C4-2B (cell line): Measurements from ENCODE around the gene AHDC1.

Source experiments
- ZFX ChIP-seq: fragments of 450-650 bp; IDR thresholded peaks from 2 replicates; pipeline ENCODE4 v1.6.1; 2017
- TF ChIP-seq, protein P1 (sequence below): fragments of 450-650 bp; conservative IDR thresholded peaks from 2 replicates; pipeline ENCODE4 v1.5.1; 2017; ENCODE audit warnings: mild to moderate bottlenecking

DNA sequence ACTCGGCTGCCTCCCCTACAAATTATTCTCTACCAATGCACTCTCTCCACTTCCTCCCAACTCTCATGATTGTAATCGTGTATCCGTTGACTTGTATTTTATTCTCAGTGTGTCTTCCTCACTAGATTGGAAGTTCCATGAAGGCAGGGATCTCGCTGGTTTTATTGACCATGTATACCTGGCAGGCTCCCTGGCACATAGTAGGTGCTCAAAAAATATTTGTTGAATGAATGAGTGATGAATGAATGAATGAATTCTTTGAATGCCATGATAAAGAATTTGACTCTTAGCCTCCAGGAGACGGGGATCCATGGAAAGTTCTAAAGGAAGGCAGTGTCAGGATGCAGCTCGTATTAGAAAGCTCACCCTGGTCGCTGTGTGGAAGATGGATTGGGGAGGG, 85.1 kb downstream of the AHDC1 start:
- TF ChIP-seq, protein P1, sequence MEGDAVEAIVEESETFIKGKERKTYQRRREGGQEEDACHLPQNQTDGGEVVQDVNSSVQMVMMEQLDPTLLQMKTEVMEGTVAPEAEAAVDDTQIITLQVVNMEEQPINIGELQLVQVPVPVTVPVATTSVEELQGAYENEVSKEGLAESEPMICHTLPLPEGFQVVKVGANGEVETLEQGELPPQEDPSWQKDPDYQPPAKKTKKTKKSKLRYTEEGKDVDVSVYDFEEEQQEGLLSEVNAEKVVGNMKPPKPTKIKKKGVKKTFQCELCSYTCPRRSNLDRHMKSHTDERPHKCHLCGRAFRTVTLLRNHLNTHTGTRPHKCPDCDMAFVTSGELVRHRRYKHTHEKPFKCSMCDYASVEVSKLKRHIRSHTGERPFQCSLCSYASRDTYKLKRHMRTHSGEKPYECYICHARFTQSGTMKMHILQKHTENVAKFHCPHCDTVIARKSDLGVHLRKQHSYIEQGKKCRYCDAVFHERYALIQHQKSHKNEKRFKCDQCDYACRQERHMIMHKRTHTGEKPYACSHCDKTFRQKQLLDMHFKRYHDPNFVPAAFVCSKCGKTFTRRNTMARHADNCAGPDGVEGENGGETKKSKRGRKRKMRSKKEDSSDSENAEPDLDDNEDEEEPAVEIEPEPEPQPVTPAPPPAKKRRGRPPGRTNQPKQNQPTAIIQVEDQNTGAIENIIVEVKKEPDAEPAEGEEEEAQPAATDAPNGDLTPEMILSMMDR, result no peak
- TF ChIP-seq ZFX, result no peak
